ENCODE measurements around the gene SPATA2.
"Not testable (repeated sequence)": the region's sequence is repeated elsewhere in the genome, so short reads cannot be mapped to it uniquely, and the experiment has no call there.

The SPATA2 gene

DNA sequence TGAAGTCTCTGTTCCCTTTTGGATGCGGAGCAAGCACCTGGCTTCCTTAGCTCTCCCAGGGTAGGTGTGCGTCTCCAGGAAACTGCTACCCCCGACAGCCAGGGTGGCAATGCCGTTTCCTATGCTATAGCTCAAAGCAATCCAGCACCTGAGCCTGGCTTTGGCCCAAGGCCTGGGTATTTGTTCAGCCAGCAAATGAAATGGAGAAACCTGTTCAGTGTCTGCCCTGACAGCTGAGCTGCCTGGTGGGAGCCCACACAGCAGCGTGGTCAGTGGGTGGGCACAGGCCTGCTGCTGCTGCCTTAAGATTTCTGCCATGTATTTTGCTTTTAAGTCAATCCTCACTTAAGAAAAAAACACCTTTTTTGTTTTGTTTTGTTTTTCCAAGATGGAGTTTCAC, 13.7 kb downstream of the SPATA2 start:
- DNase-seq, result no peak

DNA sequence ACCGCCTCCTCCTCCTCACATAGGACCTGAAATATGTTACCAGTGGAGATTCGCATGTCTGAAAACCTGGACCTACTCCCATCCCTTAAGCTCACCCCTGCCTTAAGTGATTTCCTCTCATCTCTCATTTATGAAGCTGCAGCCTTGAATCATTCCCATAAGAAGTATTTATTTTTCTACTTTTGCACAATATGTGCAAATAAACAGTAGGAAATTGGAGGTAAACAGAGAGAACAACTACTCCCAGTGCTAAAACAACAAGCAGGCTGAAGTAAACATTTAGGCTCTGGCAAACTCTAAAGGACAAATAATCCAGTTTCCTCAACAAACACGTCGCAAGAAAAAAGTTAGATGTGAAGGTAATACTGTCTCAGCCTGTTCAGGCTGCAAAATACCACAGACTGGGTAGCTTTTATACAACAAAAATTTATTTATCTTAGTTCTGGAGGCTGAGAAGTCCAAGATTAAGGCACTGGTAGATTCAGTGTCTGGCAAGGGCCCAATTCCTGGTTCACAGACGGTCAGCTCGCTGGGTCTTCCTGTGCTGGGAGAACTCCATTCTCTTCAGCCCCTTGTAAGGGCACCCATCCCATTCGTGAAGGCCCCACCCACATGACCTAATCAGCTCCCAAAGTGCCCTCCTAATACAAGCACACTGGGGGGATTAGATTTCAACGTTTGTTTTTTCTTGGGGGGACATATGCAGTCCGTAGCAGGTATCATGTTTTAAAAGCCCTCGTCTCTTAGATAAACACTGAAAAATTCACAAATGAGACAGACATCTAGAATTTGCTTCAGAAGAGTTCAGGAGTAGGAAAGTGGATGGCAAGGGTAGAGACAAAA, 15.6 kb downstream of the SPATA2 start:
- no peak for DNase-seq

DNA sequence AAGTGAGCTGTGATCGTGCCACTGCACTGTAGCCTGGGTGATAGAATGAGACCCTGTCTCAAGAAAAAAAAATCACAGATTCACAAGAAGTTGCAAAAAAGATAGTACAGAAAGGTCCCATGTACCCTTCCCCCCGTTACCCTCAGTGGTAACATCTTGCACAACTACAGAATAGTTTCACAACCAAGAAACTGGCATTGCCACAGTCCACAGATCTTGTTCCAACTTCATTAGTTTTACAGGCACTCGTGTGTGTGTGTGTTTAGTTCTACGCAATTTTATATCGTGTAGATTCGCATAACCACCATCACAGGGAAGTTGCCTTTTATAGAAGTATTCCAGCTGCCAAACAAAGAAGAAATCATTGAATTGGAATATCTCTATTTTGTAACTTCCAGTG, 19.1 kb downstream of the SPATA2 start:
- no peak for DNase-seq

DNA sequence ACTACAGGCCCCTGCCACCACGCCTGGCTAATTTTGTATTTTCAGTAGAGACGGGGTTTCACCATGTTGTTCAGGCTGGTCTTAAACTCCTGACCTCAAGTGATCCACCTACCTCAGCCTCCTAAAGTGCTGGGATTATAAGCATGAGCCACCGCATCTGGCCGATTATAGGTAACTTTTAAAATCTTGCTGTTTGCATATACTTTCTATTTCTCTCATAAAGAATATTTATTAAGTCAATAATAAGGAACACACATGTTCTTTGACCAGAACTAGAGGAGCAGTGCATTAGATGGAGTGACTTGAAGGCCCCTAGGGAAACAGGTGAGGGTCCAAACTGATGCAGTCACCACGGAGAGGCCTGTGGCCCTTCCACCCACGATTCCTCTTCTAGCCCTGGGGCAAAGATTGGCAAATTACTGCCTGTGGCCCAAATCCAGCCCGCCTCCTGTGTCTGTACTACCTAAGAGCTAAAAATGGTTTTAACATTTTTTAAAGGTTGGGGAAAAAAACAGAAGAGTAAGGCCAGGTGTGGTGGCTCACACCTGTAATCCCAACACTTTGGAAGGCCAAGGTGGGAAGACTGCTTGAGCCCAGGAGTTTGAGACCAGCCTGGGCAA, 19.7 kb downstream of the SPATA2 start:
- DNase-seq, result not testable (repeated sequence)

DNA sequence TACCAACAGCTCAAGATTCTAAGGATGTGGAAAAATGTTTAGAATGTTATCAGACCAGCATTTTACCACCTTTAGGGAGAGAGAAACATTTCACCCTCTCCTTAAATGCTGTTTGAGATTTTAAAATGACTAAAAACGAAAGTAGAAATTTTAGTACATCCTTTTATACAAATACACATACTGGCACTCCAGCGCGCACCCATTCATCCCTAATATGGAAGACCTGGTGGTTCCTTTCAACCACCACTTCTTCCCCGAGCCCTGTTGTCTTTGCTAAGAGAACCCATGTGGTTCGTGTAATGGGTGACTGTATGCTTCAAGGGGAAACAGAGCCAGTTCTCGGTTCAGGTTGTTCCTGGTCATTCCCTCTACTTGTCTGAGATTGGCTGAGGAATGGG, 21.3 kb downstream of the SPATA2 start:
- DNase-seq, result no peak

DNA sequence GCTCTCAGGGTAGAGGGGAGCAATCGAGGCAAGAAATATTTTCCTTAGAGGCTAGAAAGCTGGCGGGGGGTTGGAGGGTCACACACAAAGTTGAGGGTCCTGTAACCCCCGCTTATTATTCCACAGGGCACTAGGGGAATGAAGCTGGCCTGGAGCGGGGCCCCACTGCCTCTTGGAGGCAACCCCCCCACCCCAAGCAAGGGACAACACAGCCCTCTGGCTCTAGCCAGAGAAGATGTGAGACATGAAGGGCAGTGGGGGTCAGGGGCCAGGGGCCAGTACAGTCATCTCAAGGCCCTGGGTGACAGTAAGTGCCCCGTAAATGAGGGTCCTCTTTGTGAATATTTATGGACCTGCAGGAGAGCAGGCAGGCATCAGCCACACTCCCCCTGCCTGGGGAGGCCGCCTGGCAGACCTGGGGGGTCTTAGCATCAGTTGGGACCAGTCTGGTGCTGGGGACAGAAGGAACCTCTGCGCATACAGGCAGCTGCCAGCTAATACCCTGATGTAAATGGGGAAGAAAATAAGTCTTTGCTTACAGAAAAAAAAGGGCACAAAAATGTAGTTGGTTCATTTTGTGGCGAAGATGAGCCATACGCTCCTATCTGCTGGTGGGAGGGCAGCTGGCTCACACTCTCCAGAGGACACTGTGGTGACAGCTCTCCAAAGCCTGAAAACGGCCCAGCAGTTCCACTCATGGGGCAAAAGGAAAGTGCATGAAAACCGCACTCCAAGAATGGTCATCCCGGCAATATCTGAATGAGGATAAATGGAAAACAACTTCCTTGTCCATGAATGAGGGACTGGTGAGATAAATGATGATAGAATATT, 21.9 kb downstream of the SPATA2 start:
- no peak for DNase-seq

DNA sequence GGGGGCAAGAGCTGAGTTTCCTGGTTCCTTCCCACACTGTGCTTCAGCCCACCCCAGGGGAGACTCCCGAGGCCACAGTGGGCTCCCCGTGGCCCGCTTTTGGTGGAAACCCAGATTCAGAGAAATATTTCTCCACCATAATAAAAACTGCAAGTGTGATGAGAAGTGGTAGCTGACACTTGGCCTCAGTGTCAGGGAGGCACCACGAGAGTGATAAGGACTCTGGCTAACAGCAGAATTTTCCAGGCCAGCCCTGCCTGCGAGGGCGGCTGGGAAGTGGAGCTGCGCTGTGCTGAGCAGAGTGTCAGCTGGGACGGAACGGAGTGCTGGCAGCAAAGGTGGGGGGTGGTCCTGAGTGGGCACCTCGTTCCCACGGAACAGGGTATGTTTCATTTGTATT, 22.5 kb downstream of the SPATA2 start:
- no peak for DNase-seq

DNA sequence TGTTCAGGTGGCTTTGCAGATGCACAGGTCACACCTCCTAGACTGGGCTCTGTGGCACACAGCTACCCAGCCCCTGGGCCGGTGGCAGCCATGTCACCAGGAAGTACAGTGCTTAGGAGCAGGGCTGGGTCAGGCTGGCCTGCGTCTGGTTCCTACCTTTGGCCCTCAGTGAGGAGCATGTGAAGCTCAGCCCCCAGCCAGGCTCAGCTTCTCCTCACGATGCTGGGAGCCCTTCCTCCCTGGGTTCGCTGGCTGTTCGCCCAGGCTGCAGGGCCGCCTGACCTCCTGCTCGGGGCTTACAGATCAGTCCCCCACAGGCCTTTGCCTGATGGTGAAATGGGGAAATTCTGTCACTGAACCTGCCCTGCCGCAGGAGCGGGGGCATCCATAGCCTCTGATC, 23.1 kb downstream of the SPATA2 start:
- no peak for DNase-seq

DNA sequence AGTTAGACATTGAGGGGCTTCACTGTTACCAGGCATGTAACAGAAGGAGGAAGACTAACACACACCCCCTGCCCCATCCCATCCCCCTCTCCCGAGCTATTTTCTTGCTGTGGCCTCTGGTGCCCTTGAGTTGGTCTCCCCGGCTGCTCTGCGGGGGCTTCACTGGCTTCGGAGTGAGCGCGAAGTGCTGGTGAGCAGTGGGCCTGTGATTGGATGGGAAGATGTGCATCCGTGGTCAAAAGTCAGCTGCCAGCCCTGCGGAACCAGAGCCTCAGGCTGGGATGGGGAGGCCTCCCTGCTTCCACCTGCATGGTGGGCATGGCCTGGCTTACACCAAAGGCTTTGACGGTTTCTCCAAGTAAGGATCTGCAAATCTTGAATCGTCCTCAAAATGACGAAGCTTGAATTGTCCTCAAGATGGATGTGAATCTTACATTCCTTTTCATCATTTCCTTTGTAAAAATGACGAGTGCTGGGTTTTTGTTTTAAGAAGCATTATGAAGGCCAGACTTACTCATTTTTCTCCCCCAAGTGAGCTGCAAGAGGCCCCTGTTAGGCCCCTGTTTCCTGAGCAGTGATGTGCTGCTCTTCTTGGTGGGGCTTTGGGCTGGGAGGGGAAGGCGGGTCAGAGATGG, 23.7 kb downstream of the SPATA2 start:
- no peak for DNase-seq

DNA sequence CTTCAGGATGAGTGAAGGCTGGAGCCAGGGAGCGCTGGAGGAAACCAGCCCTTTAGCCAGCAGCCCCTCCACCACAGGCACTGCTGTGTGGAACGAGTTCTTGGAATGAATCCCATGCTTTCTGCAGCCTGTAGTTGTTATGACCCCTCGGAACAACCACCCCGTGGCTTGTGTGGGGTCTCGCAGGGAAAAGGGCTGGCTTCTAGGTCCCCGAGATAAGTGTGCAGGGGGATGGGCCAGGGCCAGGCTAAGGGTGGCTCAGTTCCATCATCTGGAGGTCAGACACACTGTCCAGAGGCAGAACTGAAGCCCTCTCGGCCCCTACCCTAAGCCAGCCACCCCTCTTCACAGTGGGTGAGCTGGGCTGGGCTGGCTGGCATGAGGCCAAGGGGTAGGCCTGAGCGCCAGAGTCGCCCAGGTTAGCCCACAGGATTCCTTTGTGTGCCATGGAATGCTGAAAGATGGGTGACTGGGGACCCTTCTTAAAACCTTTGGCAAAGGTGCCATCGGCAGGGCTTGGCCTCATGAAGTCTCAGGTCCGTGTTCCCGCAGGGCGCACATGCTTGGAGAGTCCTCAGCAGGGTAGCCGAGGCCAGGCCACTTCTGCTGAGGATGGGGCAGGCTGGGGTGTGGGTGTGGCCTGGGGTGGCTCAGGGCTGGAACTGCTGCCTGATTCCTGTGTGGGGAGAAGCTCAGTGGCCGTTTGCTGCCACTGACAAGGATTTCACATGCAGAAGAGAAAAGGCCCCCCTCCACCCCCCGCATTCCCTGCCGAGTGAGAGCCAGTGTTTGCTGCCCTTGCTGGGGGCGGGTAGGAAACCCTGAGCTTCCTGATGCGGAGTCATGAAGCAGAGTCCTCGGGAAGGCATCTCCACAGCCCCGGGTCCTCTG, 24.6 kb downstream of the SPATA2 start:
- DNase-seq, result no peak

DNA sequence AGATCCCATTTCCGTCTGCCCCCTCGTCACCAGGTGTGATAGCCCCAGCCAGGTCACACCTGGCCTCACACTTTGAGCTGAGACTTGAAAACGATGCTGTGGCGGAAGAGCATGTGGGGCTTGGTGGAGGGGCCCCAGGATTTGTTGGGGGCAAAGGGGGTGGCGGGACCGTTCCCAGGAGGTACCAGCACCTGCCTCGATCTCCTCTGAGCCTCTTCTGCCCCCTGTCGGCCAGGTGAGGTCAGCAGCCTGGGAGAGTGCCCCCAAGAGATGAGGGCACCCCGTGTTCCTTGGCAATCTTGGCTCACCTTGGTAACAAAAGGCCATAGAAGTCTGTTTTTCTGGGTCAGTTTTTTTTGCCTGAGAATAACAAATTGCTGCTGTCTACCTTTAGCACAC, 25.4 kb downstream of the SPATA2 start:
- DNase-seq, result no peak

DNA sequence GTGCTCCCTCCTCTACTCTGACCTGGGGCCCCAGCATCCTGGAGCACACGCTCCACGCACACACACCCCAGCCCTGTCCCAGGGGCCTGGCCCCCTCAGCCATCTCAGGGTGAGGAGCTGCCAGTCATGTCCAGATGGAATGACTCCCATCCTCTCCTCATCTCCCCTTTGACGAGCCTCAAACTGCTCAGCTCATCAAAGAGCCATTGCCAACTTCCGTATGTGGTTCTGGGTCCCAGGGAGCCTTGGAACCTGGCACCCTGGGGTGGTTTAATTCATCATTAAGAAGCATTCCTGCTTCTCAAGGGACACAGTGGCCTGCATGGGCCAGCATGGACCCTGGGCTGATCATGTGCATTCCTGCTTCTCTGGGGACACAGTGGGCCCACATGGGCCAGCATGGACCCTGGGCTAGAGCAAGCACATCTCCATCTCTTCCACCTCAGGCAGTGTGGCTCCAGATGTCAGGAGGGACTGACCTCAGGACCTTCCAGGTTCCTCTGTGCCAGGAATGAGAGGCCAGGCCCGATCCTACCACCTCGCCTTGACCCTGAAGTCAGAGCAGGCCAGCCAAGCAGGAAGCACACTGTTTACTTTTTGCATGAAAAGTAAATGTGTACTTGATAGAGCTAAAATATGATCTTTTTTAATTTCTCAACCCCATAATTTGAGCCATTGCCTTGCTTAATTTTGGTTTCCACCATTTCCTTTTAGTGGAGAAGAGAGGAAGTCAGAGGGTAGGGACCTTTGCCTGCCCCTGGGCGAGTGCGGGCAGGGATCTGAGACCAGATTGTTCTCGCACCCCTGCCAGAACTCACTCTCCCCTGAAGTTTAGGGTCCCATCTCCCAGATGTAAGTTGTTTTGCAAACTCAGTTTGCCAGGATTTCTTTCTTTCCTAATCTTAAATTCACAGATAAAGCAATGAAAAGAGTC, 26.1 kb downstream of the SPATA2 start:
- DNase-seq, result no peak

DNA sequence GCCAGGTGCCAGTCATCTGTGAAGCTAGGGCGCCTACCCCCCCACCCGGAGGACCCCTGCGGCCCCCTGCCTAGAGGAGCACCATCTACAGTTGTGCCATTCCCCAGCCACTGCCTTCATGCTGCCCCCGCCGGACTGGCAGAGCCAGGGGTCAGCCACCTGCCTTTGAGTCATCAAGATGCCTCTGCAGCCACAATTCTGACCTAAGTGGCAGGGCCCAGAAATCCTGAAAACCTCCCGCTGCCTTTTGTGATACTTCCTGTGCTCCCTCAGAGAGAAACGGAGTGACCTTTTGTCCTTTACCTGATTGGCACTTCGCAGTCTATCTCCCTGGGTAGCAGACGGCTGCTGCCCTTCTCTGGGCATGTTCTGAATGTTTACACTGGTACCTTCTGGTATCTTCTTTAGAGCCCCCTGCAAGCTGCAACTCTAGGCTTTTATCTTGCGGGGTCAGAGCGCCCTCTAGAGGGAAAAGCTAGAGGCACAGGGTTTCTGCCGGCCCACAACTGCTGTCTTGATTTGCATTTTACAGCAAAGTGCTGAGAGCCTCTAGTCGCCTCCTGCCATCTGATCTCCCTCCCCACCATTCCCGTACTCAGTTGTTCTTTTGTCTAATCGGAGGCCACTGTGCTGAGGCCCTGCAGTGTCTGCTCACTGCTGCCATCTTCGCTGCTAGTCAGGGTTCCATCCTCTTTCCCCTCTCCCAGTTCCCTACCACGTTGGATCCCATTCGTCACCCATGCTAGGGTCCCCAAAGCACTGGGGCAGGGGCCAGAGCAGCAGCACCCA, 26.9 kb downstream of the SPATA2 start:
- DNase-seq, result peak; percentile 71

DNA sequence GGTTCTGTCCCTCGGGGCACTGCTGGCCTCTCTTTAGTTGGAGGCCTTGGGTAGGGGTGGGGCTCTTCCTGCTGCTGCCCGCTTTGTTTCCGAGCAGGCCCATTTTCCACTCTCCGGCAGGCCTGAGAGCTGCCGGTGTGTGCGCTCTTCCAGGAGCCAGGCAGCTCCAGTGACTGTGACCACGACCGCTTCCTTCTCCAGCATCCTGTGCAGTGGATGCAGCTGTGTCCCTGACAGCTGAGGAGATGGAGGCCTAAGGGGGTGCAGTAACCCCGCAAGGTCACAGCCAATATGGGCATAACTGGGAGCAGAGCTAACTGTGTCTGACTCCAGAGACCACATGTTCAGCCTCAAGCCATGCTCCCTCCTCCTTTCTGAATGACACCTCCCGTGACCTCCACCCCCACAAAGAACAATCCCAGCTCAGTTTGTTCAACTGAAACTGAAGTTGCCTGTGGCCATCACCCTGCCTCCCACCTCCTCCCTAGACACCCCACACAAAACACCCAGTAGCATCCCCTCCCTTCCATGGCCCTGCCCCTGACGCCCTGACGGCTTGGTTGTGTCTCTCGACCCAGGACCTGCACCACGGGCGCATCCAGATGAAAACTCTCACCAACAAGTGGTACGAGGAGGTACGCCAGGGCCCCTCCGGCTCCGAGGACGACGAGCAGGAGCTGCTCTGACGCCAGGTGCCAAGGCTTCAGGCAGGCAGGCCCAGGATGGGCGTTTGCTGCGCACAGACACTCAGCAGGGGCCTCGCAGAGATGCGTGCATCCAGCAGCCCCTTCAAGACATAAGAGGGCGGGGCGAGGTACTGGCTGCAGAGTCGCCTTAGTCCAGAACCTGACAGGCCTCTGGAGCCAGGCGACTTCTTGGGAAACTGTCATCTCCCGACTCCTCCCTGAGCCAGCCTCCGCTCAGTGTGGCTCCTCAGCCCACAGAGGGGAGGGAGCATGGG, 27.8 kb downstream of the SPATA2 start:
- DNase-seq, result peak; percentile 49

DNA sequence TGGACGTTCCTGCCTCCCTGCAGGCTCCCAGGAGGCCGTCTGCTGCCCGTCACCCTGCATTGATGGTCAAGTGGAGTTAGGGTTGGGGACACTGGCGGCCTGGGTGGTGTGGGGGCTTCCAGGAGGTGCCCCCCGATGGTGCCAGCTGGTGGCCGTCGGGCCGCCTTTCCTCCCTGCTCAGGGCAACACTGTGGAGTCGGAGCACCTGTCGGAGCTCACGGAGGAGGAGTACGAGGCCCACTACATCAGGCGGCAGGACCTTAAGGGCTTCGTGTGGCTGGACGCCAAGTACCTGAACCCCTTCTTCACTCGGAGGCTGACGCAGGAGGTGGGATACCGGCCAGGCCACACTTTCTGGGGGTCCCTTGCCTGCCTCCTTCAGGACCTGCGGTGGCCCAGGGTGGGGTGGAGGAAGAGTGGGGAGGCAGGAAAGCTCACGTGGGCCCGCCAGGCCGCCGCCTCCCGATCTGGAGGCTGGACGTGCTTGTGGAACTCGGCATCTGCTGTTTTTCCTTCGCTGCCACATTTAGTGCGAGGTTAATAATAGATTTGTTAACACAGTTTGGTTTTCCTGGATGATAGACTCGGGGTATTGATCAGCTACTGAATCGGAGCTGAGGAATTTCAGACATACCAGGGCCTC, 28.6 kb downstream of the SPATA2 start:
- DNase-seq, result no peak

DNA sequence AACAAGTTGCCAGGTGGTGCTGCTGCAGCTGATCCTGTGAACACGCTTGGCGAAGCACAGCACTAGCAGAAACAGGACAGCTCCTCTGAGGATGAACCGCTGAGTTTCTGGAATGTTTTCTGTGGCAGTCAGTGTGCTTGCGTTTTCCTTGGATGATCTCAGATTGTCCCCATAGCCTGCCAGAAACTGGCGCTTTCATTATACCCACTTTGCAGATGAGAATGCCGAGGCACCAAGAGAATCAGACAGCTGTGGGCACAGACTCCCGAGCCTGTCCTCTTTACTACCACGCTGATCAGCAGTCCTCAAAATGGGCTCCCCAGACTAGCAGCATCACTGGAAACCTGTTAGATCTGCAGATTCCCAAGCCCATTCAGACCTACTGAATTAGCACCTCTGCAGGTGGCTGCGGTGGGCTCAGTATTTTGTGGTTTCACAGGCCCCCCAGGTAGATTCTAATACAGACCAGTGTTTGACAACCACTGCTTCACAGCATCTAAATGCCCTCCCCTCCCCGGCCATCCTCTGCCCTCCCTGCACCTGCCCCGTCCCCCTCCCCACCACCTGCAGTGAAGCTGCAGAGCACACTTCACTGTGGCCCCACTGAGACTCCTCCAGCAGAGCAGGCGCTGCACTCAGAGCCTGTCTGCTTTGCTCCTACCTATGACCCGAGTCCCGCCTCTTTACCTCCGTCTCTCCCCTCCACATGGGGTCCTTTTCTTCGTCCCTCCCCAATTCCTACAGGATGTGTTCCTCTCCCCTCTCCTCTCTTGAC, 29.6 kb downstream of the SPATA2 start:
- no peak for DNase-seq

DNA sequence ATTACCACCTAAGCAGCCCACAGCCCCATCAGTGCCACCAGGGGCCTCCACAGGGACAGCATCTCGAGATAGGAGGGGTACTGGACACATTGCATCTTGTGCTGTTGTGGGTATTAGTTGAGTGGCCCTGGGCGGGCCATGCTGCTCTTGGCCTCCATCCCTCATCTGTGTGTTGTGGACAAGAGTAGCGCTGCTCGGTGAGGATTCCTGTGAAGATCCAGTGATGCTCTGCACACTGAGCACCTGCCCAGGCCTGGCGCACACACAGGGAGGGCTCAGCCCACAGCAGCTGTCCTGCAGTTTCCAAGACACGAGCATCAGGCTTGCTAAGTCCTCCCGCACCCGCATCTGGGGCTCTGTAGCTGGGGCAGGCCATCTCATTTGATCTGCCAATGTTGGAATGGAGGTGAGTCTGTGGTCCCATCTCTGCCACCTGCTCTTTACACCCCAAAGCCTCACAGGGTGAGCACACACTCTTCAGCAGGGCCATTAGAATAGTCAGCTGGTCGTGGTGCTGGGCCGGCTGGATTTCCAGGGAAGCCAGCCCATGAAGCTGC, 32.0 kb downstream of the SPATA2 start:
- no peak for DNase-seq
